Vagina (tissue), 2 donors: ENCODE measurements around the gene SLC22A17. TPM values are rescaled to one million over a fixed set of nuclear protein-coding genes. Genes with fewer than 3 reads are reported as not detected.

Source experiments
- DNase-seq, 2 donors: peaks; one replicate each; pipeline ENCODE4 v3.0.0-alpha.2; 2017; ENCODE audit errors: extremely low spot score in 2 of 2
- H3K27ac ChIP-seq: fragments of 200-600 bp; sonication (generic); one replicate; pipeline ENCODE4 v1.5.1; 2019
- H3K27me3 ChIP-seq: fragments of 200-600 bp; sonication (generic); one replicate; pipeline ENCODE4 v1.5.1; 2019
- H3K36me3 ChIP-seq, 2 donors: fragments of 200-600 bp; sonication (generic); one replicate each; pipeline ENCODE4 v1.5.1; 2017 to 2019
- H3K4me1 ChIP-seq: fragments of 200-600 bp; sonication (generic); one replicate; pipeline ENCODE4 v1.5.1; 2019
- H3K4me3 ChIP-seq, 2 donors: fragments of 200-600 bp; sonication (generic); 1 replicate in 1 of 2; 2 replicates in 1 of 2; pipeline ENCODE4 v1.5.1; 2016 to 2019
- H3K9me3 ChIP-seq: fragments of 200-600 bp; sonication (generic); one replicate; pipeline ENCODE4 v1.5.1; 2019
- POLR2A ChIP-seq, 2 donors: fragments of 450-650 bp; IDR thresholded peaks; one replicate each; pipeline ENCODE4 v1.6.1; 2017; ENCODE audit warnings: antibody characterized with exemption in 2 of 2, mild to moderate bottlenecking in 2 of 2, moderate library complexity in 2 of 2
- POLR2AphosphoS5 ChIP-seq, 2 donors: sonication (generic); formaldehyde crosslinking; IDR thresholded peaks; one replicate each; pipeline ENCODE4 v1.9.0; 2017; ENCODE audit warnings: antibody characterized with exemption in 2 of 2, mild to moderate bottlenecking in 2 of 2, low read depth in 1 of 2; ENCODE audit not compliant: insufficient read depth in 1 of 2
- intact Hi-C: fragments of 100-400 bp; cut with DNase I; formaldehyde crosslinking; loops from one replicate; pipeline ENCODE4 v1.15.1; 2023
- total RNA-seq: library from RNA; depleted of rRNA; stranded (reverse); fragments of >200 nt; gene quantifications from one replicate; pipeline ENCODE4 v1.2.3, GENCODE V29; 2016
- TF ChIP-seq, protein P1 (sequence below), 3 experiments: fragments of 450-650 bp in 2 of 3; fragments of 200-600 bp in 1 of 3; sonication (generic) in 1 of 3; IDR thresholded peaks; one replicate each; pipeline ENCODE4 v1.5.1; 2017 to 2019; ENCODE audit warnings: antibody characterized with exemption in 3 of 3, mild to moderate bottlenecking in 2 of 3, moderate library complexity in 2 of 3

SLC22A17 gene
- total RNA-seq, 1 donor from 2014 or later, result 37.8 TPM

DNA sequence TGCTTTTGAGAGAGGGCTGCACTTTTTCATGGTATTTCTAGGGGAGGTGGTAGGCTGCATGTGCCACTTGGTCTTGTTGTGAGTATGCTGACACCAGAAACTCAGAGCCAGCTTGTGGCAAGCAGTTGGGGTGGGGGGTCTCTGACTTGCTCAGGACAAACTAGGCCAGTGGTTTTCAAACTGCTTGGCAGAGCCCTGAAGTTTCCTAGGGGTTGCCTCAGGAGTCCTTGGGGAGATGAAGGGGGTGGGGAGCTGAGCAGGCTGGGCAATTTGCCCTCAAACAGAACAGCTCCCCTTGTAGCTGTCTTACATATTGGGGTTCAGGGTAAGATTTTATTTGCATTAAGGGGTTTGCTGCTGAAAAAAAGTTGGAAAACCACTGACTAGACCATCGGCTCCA is 42.1 kb downstream of the SLC22A17 start:
- TF ChIP-seq, protein P1, sequence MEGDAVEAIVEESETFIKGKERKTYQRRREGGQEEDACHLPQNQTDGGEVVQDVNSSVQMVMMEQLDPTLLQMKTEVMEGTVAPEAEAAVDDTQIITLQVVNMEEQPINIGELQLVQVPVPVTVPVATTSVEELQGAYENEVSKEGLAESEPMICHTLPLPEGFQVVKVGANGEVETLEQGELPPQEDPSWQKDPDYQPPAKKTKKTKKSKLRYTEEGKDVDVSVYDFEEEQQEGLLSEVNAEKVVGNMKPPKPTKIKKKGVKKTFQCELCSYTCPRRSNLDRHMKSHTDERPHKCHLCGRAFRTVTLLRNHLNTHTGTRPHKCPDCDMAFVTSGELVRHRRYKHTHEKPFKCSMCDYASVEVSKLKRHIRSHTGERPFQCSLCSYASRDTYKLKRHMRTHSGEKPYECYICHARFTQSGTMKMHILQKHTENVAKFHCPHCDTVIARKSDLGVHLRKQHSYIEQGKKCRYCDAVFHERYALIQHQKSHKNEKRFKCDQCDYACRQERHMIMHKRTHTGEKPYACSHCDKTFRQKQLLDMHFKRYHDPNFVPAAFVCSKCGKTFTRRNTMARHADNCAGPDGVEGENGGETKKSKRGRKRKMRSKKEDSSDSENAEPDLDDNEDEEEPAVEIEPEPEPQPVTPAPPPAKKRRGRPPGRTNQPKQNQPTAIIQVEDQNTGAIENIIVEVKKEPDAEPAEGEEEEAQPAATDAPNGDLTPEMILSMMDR (IDR thresholded peaks at IDR 0.05), result no peak
- TF ChIP-seq POLR2AphosphoS5 (IDR thresholded peaks at IDR 0.05; ENCODE audit: insufficient read depth in 1 of 2, low read depth in 1 of 2) (no peak), POLR2A (IDR thresholded peaks at IDR 0.05) (no peak)
- Histone ChIP-seq H3K27ac (no peak overlapping the region), H3K36me3 (peaks cover 0 to 12% of the 10 kb centered on the region in 2 donors), H3K4me3 (no peak overlapping the region), H3K4me1 (peaks cover 44% of the 10 kb centered on the region), H3K27me3 (no peaks in the 10 kb centered on the region), H3K9me3 (no peaks in the 10 kb centered on the region)
- intact Hi-C loops, result no loop called here
- DNase-seq, result no peak

DNA sequence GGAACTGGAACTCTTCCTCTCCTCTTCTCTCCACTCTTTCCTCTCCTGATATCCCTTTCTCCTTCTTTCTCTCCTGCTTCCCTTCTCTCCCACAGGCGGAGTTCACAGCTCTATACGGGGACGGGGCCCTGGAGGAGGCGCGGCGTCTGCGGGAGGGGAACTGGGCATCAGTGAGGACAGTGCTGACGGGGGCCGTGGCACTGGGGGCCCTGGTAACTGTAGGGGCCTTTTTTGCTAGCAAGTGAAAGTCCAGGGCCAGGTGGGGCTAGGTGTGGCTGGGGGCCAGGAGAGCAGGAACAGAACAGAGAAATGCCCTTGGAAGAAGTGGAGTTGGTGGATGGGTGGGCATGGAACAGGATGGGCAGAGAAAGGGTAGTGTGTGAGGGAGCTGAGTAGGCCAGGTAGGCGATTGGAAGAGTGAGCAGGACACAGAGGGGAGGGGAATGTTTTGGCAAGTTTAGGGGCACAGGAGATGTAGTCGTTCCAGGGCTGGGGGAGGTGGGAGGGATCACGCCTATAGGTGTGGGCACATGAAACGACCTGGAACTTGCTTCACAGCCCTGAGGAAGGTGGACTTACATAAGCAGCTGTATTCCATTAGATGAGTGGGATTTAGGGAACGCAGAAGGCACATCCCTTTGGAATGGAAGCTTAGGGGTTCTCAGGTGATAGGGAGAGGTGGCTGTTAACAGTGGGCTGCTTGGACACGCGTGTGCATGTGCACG is 43.8 kb downstream of the SLC22A17 start:
- Histone ChIP-seq H3K36me3 (peaks cover 0 to 12% of the 10 kb centered on the region in 2 donors), H3K4me1 (peaks cover 46% of the 10 kb centered on the region), H3K27ac (peak overlapping the region; percentile 90), H3K4me3 (no peak overlapping the region), H3K27me3 (no peaks in the 10 kb centered on the region), H3K9me3 (no peaks in the 10 kb centered on the region)
- TF ChIP-seq POLR2A (IDR thresholded peaks at IDR 0.05) (no peak), POLR2AphosphoS5 (IDR thresholded peaks at IDR 0.05; ENCODE audit: insufficient read depth in 1 of 2, low read depth in 1 of 2) (no peak)
- TF ChIP-seq, protein P1 (IDR thresholded peaks at IDR 0.05), result no peak
- intact Hi-C loops, result no loop called here
- no peak for DNase-seq

DNA sequence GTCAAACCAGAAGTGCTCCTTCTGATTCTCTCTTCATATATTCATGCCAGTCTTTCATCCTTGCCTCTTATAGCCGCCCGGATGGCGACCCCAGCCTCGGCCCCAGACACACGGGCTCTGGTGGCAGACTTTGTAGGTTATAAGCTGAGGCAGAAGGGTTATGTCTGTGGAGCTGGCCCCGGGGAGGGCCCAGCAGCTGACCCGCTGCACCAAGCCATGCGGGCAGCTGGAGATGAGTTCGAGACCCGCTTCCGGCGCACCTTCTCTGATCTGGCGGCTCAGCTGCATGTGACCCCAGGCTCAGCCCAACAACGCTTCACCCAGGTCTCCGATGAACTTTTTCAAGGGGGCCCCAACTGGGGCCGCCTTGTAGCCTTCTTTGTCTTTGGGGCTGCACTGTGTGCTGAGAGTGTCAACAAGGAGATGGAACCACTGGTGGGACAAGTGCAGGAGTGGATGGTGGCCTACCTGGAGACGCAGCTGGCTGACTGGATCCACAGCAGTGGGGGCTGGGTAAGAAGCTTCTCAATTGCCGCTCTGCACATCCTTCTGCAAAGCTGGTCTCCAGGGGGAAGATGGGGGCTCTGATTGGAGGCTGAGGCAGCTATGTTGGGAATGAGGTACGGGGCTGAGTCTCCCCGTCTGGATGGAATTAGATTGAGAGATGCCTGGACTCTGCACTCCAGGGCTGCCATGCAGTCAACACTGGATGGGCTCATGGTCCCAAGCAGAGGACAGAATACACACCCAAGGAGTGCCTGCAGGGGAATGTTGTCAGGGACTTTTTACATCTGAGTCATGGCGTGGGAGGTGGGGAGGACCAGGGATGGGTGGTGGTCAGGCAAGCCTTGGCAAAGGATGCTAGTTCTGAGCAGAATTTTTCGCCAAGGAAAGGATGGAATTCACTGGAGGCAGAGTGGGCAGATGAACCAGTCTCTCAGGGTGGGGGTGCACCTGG is 44.7 kb downstream of the SLC22A17 start:
- peak overlapping the region; percentile 90 for H3K27ac ChIP-seq
- H3K36me3 ChIP-seq, result peaks cover 0 to 12% of the 10 kb centered on the region in 2 donors
- H3K4me1 ChIP-seq, result peaks cover 49% of the 10 kb centered on the region
- no peak for DNase-seq
- intact Hi-C loops, result no loop called here
- peak overlapping the region; percentile 72 to 75 for H3K4me3 ChIP-seq
- H3K27me3 ChIP-seq, result no peaks in the 10 kb centered on the region
- no peaks in the 10 kb centered on the region for H3K9me3 ChIP-seq
- TF ChIP-seq POLR2AphosphoS5 (IDR thresholded peaks at IDR 0.05; ENCODE audit: insufficient read depth in 1 of 2, low read depth in 1 of 2) (no peak), POLR2A (IDR thresholded peaks at IDR 0.05) (no peak)
- TF ChIP-seq, protein P1 (IDR thresholded peaks at IDR 0.05), result no peak

DNA sequence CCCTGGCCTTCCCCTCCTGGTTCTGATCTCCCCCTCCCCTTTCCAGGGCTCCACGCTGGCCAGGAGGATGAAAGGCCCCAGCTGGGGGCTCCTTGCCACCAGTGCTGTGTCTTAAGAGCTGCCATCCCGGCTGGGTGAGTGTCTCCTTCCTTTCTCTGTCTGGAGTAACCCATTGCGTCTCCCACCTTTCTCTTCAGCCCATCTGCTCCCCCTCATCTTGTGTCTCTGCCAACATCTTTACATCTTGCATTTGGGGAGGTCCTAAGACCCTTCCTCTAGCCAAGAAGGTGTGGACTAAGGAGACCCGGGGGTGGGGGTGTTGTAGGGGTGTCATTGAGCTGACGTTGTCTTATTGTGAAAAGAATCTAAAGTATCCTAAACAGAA is 45.5 kb downstream of the SLC22A17 start:
- Histone ChIP-seq H3K36me3 (peaks cover 0 to 12% of the 10 kb centered on the region in 2 donors), H3K4me1 (peaks cover 51% of the 10 kb centered on the region), H3K27me3 (no peaks in the 10 kb centered on the region), H3K9me3 (no peaks in the 10 kb centered on the region), H3K4me3 (peak overlapping the region; percentile 72 to 75), H3K27ac (peak overlapping the region; percentile 90)
- intact Hi-C loops, result no loop called here
- TF ChIP-seq POLR2A (IDR thresholded peaks at IDR 0.05), result no peak
- no peak for TF ChIP-seq POLR2AphosphoS5 (IDR thresholded peaks at IDR 0.05; ENCODE audit: insufficient read depth in 1 of 2, low read depth in 1 of 2)
- TF ChIP-seq, protein P1 (IDR thresholded peaks at IDR 0.05), result no peak
- DNase-seq, result no peak
